HL-60 (cell line): ENCODE data around the gene SF3B1.
A peak's percentile ranks its signal among the peaks of the same experiment; 100 is the strongest.

ENCODE experiments used
- SPI1 ChIP-seq: IDR thresholded peaks from 2 replicates; pipeline ENCODE4 v1.6.1; 2012; ENCODE audit warnings: low read depth, mild to moderate bottlenecking, borderline replicate concordance
- TF ChIP-seq, protein P1 (sequence below): IDR thresholded peaks from one replicate; pipeline ENCODE4 v1.5.1; 2011; ENCODE audit warnings: low read length, control low read depth, inconsistent platforms; ENCODE audit not compliant: insufficient read depth

DNA sequence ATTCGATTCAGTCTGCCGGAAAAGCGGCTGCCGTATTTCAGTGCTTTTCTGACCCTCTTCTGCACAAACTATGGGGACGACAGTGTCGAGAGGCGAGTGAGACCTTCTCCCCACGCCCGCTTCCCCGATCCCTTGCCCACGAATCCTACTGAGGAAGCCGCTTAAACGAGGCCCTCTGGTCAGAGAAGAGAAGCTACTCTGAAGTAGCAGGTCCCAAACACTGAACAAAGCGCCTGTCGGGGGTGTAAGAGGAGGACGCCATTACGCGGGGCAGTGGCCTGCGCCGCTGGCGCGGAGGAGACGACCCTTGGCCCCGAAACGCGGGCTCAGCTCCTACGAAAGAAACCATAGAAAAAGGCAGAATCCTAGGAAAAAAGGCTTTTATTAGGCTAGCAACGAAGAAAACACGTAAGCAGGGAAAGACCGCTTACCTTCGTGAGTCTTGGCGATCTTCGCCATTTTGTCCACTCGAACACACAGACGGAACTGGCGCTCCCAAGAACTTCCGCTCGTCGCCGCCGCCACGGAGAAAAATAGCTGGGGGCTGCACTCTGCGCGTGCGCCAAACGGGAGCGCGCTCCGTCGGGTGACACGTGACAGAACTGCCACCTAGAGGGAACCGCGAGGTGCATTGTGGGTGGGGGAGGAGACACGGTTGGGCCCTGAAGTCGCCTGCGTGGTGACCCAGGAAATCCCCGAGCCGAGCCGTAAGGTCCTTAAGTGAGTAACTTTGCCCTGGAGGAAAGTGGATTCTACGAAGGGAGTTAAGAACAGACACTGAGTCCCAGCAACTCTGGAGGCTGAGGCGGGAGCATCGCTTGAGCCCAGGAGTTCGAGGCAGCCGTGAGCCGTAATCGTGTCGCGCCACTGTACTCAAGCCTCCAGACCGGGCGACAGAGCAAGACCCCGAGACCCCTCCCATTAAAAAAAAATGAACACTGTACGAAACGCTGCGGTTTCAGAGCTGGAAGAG lies at the start of gene SF3B1:
- TF ChIP-seq, protein P1, sequence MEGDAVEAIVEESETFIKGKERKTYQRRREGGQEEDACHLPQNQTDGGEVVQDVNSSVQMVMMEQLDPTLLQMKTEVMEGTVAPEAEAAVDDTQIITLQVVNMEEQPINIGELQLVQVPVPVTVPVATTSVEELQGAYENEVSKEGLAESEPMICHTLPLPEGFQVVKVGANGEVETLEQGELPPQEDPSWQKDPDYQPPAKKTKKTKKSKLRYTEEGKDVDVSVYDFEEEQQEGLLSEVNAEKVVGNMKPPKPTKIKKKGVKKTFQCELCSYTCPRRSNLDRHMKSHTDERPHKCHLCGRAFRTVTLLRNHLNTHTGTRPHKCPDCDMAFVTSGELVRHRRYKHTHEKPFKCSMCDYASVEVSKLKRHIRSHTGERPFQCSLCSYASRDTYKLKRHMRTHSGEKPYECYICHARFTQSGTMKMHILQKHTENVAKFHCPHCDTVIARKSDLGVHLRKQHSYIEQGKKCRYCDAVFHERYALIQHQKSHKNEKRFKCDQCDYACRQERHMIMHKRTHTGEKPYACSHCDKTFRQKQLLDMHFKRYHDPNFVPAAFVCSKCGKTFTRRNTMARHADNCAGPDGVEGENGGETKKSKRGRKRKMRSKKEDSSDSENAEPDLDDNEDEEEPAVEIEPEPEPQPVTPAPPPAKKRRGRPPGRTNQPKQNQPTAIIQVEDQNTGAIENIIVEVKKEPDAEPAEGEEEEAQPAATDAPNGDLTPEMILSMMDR: no peak
- peak; percentile 72; the same call in 1 of the 2 replicates for TF ChIP-seq SPI1
